Uterus (tissue), 2 donors: ENCODE data around the gene LDLRAD4.

Experiments
- CTCF ChIP-seq, 4 experiments: fragments of 200-600 bp in 2 of 4; fragments of 450-650 bp in 2 of 4; sonication (generic) in 2 of 4; IDR thresholded peaks; one replicate each; pipeline ENCODE4 v1.5.1; 2016 to 2019; ENCODE audit warnings: antibody characterized with exemption in 4 of 4, mild to moderate bottlenecking in 2 of 4, moderate library complexity in 1 of 4
- POLR2A ChIP-seq, 2 donors: fragments of 450-650 bp; IDR thresholded peaks; one replicate each; pipeline ENCODE4 v1.6.1; 2016; ENCODE audit warnings: antibody characterized with exemption in 2 of 2, mild to moderate bottlenecking in 1 of 2, moderate library complexity in 1 of 2

- TF ChIP-seq CTCF (IDR thresholded peaks at IDR 0.05) = no peak
- no peak for TF ChIP-seq POLR2A (IDR thresholded peaks at IDR 0.05)
Observed at GRCh38 chr18:13269521-13270011, 51.0 kb downstream of the LDLRAD4 start.
